HG03354 (cell line): ENCODE results near the gene SLC7A6.

Experiments
- ATAC-seq: cut with Tn5 transposase; IDR thresholded peaks from one replicate; pipeline ENCODE4 v1.9.1; 2021; ENCODE audit warnings: mild to moderate bottlenecking; ENCODE audit not compliant: unreplicated experiment, poor library complexity, severe bottlenecking

The SLC7A6 gene

DNA sequence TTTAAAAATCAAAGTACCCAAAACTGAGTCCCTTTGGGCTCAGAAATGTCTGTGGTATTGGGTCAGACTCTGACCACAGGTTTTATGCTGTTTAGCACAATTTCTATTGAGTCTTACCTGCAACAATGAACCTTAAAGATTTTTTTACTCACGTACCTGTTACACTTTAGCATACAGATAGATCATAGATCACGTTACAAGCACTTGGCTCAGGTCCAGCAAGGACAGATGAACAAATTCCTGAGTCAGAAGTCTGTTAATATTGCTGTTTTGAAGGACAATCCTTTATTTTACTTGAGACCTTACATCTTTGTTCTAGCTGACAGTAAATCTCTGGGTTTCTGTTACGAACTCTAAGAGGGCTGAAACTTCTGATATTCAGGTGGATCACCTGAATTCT is 33.6 kb downstream of the SLC7A6 start:
- ATAC-seq = no peak

- no peak for ATAC-seq
These were observed 34.0 kb downstream of the SLC7A6 start for GRCh38 chr16:68298312-68298711.

DNA sequence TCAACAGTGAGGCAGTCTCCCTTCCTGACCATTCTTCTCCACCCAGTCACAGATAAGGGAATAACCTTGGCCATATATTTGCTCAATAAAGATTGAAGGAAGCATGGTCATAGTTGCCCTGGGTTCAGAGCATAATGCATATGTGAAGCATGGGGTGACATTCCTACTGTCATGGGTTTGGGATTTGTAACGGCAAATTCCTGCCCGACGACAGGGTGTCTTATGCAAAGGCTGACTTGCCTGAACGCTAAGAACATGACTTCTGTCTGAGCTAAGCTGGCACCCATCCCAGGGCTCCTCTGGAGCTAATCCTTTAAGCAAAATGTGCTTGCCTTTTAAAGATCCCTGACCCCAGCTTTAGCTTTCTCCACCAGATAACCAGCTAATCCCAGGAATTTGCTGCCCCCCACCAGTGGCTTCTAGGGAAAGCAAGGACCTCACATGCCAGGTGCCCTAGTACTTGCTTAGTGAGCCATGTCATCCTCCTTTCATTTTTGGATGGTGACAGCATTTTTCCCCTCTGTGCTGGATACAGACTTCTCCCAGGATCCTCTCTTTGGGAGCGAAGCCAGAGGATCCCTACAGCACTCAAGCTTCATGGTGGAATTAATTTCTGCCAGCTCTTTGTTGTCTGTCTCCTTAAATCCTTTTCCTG is 34.7 kb downstream of the SLC7A6 start:
- ATAC-seq = no peak

GRCh38 chr16:68299571-68300453 is 35.5 kb downstream of the SLC7A6 start:
- no peak for ATAC-seq

DNA sequence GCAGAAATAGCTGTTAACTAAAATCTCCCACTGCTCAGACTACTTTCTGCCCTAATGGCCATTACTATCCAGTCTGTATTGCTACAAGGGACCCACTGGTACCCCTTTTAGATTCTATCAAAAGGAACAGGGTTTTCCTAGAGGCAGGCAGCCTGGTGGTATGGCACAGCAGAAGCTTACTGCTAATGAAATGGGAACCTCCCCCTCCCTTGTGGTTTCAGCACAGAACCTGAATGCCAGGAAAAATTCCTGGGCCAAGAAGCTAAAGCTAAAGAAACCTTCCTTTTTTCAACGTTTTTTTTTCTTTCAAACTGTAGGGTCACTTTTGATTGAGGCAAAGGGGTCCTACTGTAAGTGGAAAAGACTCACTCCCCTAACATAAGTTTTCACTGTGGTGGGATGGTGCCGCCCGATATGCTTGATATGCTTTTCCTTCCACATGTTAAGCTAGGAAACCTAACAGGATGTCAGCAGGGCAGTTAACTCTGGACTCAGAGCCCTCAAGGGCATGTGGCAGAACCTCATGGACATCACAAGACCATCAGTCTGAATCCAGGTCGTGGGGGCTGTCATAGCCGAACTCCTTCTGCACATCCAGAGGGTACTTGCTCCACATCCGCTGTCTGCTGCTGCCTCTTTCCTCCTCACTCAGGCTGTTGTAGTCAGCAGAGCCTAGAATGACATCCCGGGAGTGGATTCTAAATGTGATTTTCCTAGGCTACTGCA is 36.6 kb downstream of the SLC7A6 start:
- ATAC-seq = no peak

DNA sequence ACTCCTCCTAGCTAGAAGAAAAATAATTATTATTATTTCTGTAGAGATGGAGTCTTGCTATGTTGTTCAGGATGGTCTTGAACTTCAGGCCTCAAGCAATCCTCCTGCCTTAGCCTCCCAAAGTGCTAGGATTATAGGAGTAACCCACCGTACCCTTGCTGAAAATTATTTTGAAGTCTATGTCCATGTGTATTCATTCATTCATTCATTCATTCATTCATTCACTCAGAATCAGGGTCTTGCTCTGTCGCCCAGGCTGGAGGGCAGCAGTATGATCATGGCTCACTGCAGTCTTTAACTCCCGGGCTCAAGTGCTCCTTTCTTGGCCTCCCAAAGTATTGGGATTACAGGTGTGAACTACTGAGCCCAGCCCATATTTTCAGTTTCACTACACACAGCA is 42.3 kb downstream of the SLC7A6 start:
- ATAC-seq = no peak

- no peak for ATAC-seq
These were observed 45.5 kb downstream of the SLC7A6 start for GRCh38 chr16:68309799-68310198.

DNA sequence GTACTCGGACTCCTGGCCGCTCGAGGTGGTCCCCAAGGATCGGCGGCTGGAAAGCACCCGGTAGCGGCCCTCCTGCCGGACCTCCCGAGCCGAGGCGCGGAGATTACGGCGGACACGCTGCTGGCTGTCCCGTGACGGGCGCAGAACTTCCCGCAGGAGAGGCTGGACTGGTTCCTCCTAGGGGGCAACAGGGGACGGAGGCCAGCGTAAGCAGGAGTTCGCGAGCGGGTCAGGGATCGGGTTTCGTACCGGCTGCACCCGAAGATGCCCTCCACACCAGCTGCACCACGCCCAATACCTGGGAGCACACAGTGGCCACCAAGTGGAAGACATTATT is 46.1 kb downstream of the SLC7A6 start:
- no peak for ATAC-seq

- ATAC-seq = peak; percentile 98
These were observed 46.6 kb downstream of the SLC7A6 start, which contains the start of the genes PRMT7 and SLC7A6OS for GRCh38 chr16:68310774-68311511. PRMT7 (plus strand) TSS chr16:68311019; CDS start chr16:68315980, 4,961 bp downstream. SLC7A6OS (minus strand) TSS chr16:68310946; CDS start chr16:68310926, 20 bp downstream.

DNA sequence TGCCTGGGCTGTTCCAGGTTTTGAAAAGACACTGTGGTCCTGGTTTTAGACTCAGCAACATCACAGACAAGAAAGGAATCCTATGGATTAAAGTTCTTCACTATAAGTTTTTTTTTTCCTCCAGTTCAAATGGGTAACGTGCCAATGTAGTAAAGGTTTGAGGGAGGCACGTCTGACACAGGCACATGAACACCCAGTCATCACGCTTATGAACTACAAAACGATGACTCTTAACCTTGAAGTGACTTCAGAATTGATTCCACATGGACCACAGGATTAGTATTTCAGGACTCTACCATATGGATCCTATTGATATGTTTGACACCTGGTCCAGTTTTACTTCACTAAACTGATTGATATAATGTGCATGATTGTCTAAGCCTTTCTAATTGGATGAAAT is 48.8 kb downstream of the SLC7A6 start:
- no peak for ATAC-seq

DNA sequence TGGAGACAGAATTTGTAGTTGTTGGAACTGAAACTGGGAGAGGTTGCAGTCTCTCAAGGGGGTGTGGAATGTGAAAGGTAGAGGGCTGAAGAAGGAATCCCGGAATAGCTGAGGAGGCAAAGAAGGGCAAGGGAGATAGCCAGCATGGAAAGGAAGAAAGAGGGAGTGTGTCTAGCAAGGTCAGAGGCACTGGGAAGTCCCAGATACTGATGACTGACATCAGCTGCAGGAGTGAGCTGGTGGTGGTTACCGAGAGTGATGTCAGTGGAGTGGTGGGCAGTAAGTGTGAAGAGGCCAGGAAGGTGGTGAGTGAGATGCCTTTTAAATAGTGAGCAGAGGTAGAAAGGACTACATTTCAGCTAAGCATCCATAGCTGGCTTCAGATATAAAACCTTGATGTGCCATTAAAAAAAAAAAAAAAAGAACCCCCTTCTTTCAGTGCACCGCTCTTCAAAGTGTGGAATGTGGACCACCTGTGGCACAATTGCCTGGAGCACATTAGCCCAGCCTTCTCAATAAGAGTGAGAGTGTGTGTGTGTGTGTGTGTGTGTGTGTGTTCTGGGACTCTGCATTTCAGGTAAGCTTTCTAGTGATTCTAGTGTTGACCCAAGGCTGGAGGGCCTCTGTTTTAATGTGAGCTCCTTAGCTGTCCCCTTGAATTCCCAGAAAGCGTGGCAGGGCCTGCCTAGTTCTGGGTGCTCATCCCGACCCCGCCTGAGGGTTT is 55.0 kb downstream of the SLC7A6 start:
- ATAC-seq = no peak

DNA sequence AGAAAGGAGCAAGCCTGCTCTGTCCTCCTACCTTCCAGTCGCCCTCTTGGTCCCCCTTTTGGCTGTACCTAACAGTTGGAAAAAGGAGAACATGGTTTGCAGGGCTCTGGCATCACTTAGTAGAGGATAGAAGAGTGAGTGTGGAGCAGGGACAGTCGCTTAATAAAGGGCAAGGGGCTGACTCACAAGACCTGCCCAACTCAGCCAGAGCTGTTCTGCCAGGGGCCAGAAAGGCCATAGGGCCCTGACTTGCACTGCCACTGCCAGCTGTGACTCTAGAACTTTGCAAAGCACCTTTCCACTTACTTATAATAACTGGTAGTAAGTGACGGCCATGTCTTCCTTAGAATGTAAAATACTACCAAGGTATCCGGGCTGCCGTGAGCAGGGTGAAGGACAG is 60.0 kb downstream of the SLC7A6 start:
- ATAC-seq = no peak

GRCh38 chr16:68324780-68325357 is 60.5 kb downstream of the SLC7A6 start:
- no peak for ATAC-seq

DNA sequence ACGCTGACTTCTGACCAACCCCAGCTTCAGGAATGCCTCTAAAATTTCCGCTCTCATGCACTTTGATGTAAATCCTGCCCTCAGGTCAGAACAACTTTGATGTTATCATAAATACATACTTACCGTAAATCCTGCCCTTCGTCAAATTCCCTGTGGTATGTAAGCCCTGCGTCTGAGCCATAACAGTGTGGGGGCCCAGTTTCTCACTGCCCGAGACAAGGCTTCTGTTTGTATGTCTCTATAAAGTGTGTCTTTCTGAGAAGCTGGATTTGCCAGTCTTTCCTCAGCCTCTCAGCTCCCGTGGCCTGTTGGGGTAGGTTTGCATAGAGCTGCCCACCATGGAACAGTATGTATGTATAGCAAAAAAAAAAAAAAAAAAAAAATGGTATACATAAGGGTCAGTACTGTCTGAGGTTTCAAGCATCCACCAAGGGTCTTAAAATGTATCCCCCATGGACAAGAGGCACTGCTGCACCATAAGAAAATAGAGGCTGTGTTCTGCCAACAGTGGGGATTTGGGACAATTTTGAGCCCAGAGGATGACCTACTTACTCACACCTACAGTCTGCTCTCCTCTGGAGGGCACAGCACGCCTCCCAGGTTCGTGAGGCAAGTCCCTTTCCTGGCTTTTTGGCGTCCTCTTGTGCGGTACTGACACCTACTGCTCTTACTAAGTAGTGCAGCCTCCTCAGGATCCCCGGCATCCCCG is 64.0 kb downstream of the SLC7A6 start:
- peak; percentile 79 for ATAC-seq

- no peak for ATAC-seq
These were observed 64.6 kb downstream of the SLC7A6 start for GRCh38 chr16:68328860-68329390.

DNA sequence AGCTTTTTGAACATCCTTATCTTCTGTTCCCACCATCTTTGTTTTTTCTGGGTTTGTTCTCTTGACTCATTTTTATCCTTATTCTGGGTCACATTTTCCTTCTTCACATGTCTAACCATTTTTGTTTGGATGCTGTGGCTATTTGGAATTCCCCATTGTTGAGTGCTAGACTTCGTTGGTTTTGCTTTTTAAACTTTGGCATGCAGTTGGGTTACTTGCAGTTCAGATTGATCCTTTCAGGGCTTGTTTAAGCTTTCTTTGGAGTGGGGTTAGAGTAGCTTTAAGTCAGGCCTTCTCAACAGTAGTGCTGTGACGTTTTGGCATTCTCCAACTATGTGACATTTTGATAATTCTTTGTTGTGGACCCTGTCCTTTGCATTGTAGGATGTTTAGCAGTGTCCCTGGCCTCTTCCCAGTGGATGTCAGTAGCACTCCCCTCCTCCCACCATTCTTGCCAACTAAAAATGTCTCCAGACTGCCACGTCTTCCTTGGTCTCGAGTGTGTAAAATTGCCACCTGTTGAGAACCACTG is 67.6 kb downstream of the SLC7A6 start:
- ATAC-seq = no peak

GRCh38 chr16:68332411-68333121 is 68.2 kb downstream of the SLC7A6 start:
- no peak for ATAC-seq
